Psoas muscle (tissue), 8 donors: ENCODE data around the gene BCL6. TPM values are rescaled to one million over a fixed set of nuclear protein-coding genes. Genes with fewer than 3 reads are reported as not detected.
A peak's percentile ranks its signal among the peaks of the same experiment; 100 is the strongest.

Experiments
- ATAC-seq, 4 donors: fragments of 200-7000 bp; cut with Tn5 transposase; one replicate each; pipeline ENCODE4 v1.9.1; 2020; ENCODE audit warnings: moderate library complexity in 3 of 4, mild to moderate bottlenecking in 2 of 4
- DNase-seq, 2 donors: peaks; one replicate each; pipeline ENCODE4 v3.0.0-alpha.2; 2020
- H3K27ac ChIP-seq: fragments of 200-600 bp; one replicate; pipeline ENCODE4 v1.8.0; 2022
- H3K27me3 ChIP-seq, 3 donors: fragments of 200-600 bp in 1 of 3; one replicate each; pipeline versions ENCODE4 v1.6.1 to v1.8.0; 2013 to 2022; ENCODE audit warnings: low read length in 2 of 3, mild to moderate bottlenecking in 2 of 3, moderate library complexity in 1 of 3; ENCODE audit not compliant: insufficient read depth in 3 of 3
- H3K36me3 ChIP-seq, 2 donors: fragments of 200-600 bp in 1 of 2; one replicate each; pipeline versions ENCODE4 v1.6.1 to v1.8.0; 2013 to 2022; ENCODE audit warnings: low read depth in 1 of 2, mild to moderate bottlenecking in 1 of 2, moderate library complexity in 1 of 2; ENCODE audit not compliant: insufficient read depth in 1 of 2
- H3K4me1 ChIP-seq: fragments of 200-600 bp; one replicate; pipeline ENCODE4 v1.8.0; 2022
- H3K4me3 ChIP-seq: fragments of 200-600 bp; one replicate; pipeline ENCODE4 v1.8.0; 2022; ENCODE audit warnings: mild to moderate bottlenecking
- H3K9me3 ChIP-seq: fragments of 200-600 bp; one replicate; pipeline ENCODE4 v1.8.0; 2022
- CTCF ChIP-seq: fragments of 200-600 bp; IDR thresholded peaks from one replicate; pipeline ENCODE4 v1.8.0; 2022; ENCODE audit warnings: antibody characterized with exemption
- WGBS, 3 donors: extraction: QIAGEN DNeasy Blood & Tissue Kit; methylation state at CpG; one replicate each; pipeline versions ENCODE4 v1.1.6 to v1.1.7; 2013; 5-methylcytosine and 5-hydroxymethylcytosine counted together
- intact Hi-C, 2 donors: fragments of 100-400 bp; cut with DNase I; formaldehyde crosslinking; loops; one replicate each; pipeline versions ENCODE4 v1.11.0 to v1.14.2; 2022
- polyA plus RNA-seq, 3 donors: library from polyadenylated mRNA; stranded (reverse); fragments of 200-250 nt; gene quantifications; one replicate each; pipeline ENCODE4 v1.2.3, GENCODE V29; 2013
- total RNA-seq, 4 donors: library from RNA; stranded (reverse); fragmentation: NEBNext Ultra II Directional in 2 of 4; extraction: Animal tissue kit (Norgen Biotek cat#: 25700) in 2 of 4; gene quantifications; one replicate each; pipeline versions ENCODE4 v1.2.1 to v1.2.4, GENCODE V29; 2021 to 2023
- donor health status: healthy with polysubstance abuse.
- donor health status: DM: no; HTN: no; CAD: no; lungs with moderate emphysema.
- donor health status: Bipolar disorder and iron deficiency.
- donor health status: healthy.
- donor health status: DM: yes; HTN: yes; CAD: no.
- donor health status: DM: no; HTN: no; CAD: no.
- donor health status: DM: no; HTN: no; CAD: no.
- donor health status: DM: yes; HTN: yes; CAD: no.

The BCL6 gene
- total and polyA plus RNA-seq, 7 donors: 43.2 to 524 (median 265) TPM

- H3K9me3 ChIP-seq: no peaks in the 10 kb centered on the region
- TF ChIP-seq CTCF: no peak
- peak; percentile 8 to 26 (median 22) for ATAC-seq
- peak overlapping the region; percentile 93 for H3K4me3 ChIP-seq
- intact Hi-C loops: loop anchor here in 1 of 2 donors (10.0 kb wide), 1 partner anchor 1408 kb away; no protein-coding TSS in a partner anchor
- H3K36me3 ChIP-seq: peaks cover 0 to 40% of the 10 kb centered on the region in 2 donors
- WGBS, 3 donors: 18 to 31% (median 20%) methylated on average over 8 of the region's 8 CpGs
- no peaks in the 10 kb centered on the region for H3K27me3 ChIP-seq
- peaks cover 47% of the 10 kb centered on the region for H3K4me1 ChIP-seq
- H3K27ac ChIP-seq: peak overlapping the region; percentile 100
- DNase-seq: peak; percentile 32 to 70
Measured at GRCh38 chr3:187736418-187736871, 8.8 kb downstream of the BCL6 start.

- DNase-seq (no peak), ATAC-seq (peak; percentile 6 to 23 (median 16))
- Histone ChIP-seq H3K36me3 (peaks cover 2 to 46% of the 10 kb centered on the region in 2 donors), H3K9me3 (no peaks in the 10 kb centered on the region), H3K4me1 (peaks cover 52% of the 10 kb centered on the region), H3K27ac (peak overlapping the region; percentile 100), H3K4me3 (peak overlapping the region; percentile 93), H3K27me3 (no peaks in the 10 kb centered on the region)
- intact Hi-C loops: loop anchor here in 1 of 2 donors (10.0 kb wide), 1 partner anchor 1409 kb away; no protein-coding TSS in a partner anchor
- WGBS, 3 donors: 20 to 22% (median 21%) methylated on average over 3 of the region's 3 CpGs
- no peak for TF ChIP-seq CTCF
Measured at GRCh38 chr3:187735837-187736236, 9.4 kb downstream of the BCL6 start.

GRCh38 chr3:187735383-187735782 lies 9.9 kb downstream of the BCL6 start:
- ATAC-seq (no peak), DNase-seq (no peak)
- Histone ChIP-seq H3K27ac (peak overlapping the region; percentile 100), H3K4me3 (peak overlapping the region; percentile 93), H3K27me3 (no peaks in the 10 kb centered on the region), H3K36me3 (peaks cover 6 to 50% of the 10 kb centered on the region in 2 donors), H3K4me1 (peaks cover 52% of the 10 kb centered on the region), H3K9me3 (no peaks in the 10 kb centered on the region)
- 26 to 52% (median 32%) methylated on average over 3 of the region's 3 CpGs for WGBS, 3 donors
- intact Hi-C loops: loop anchor here in 1 of 2 donors (10.0 kb wide), 1 partner anchor 1409 kb away; no protein-coding TSS in a partner anchor
- no peak for TF ChIP-seq CTCF

GRCh38 chr3:187734841-187735240 lies 10.4 kb downstream of the BCL6 start:
- TF ChIP-seq CTCF: no peak
- H3K4me3 ChIP-seq: peak overlapping the region; percentile 93
- 23 to 45% (median 27%) methylated on average over 3 of the region's 3 CpGs for WGBS, 3 donors
- DNase-seq: no peak
- H3K27ac ChIP-seq: peak overlapping the region; percentile 100
- no peak for ATAC-seq
- intact Hi-C loops: loop anchor here in 1 of 2 donors (10.0 kb wide), 1 partner anchor 1410 kb away; no protein-coding TSS in a partner anchor
- H3K27me3 ChIP-seq: no peaks in the 10 kb centered on the region
- H3K4me1 ChIP-seq: peaks cover 52% of the 10 kb centered on the region
- no peaks in the 10 kb centered on the region for H3K9me3 ChIP-seq
- H3K36me3 ChIP-seq: peaks cover 6 to 56% of the 10 kb centered on the region in 2 donors
